ENCODE results near the gene SIN3B. TPM values are rescaled to one million over a fixed set of nuclear protein-coding genes. Genes with fewer than 3 reads are reported as not detected.
A peak's percentile ranks its signal among the peaks of the same experiment; 100 is the strongest.

The SIN3B gene
- total and polyA plus RNA-seq, 9 of the 15 experiments (the other 6 are each of a cell fraction or from before 2014, with no cell fraction given) = 0.51 to 34.2 (median 14.3) TPM

- TF ChIP-seq, protein P1, sequence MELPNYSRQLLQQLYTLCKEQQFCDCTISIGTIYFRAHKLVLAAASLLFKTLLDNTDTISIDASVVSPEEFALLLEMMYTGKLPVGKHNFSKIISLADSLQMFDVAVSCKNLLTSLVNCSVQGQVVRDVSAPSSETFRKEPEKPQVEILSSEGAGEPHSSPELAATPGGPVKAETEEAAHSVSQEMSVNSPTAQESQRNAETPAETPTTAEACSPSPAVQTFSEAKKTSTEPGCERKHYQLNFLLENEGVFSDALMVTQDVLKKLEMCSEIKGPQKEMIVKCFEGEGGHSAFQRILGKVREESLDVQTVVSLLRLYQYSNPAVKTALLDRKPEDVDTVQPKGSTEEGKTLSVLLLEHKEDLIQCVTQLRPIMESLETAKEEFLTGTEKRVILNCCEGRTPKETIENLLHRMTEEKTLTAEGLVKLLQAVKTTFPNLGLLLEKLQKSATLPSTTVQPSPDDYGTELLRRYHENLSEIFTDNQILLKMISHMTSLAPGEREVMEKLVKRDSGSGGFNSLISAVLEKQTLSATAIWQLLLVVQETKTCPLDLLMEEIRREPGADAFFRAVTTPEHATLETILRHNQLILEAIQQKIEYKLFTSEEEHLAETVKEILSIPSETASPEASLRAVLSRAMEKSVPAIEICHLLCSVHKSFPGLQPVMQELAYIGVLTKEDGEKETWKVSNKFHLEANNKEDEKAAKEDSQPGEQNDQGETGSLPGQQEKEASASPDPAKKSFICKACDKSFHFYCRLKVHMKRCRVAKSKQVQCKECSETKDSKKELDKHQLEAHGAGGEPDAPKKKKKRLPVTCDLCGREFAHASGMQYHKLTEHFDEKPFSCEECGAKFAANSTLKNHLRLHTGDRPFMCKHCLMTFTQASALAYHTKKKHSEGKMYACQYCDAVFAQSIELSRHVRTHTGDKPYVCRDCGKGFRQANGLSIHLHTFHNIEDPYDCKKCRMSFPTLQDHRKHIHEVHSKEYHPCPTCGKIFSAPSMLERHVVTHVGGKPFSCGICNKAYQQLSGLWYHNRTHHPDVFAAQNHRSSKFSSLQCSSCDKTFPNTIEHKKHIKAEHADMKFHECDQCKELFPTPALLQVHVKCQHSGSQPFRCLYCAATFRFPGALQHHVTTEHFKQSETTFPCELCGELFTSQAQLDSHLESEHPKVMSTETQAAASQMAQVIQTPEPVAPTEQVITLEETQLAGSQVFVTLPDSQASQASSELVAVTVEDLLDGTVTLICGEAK (IDR thresholded peaks at IDR 0.05) = no peak; the same call in 1 of the 2 replicates
- TF ChIP-seq, protein P1 (CRISPR knock-in tag; IDR thresholded peaks at IDR 0.05) = no peak
- TF ChIP-seq GATAD2A (IDR thresholded peaks at IDR 0.05) = peak; percentile 61; the same call in 1 of the 2 replicates
- TF ChIP-seq BCOR (IDR thresholded peaks at IDR 0.05) = no peak
- 0 out of 2 replicates have a peak, but pooled peaks have one; percentile 45 for TF ChIP-seq NR3C1 (CRISPR knock-in tag; IDR thresholded peaks at IDR 0.05)
- TF ChIP-seq, protein P2, sequence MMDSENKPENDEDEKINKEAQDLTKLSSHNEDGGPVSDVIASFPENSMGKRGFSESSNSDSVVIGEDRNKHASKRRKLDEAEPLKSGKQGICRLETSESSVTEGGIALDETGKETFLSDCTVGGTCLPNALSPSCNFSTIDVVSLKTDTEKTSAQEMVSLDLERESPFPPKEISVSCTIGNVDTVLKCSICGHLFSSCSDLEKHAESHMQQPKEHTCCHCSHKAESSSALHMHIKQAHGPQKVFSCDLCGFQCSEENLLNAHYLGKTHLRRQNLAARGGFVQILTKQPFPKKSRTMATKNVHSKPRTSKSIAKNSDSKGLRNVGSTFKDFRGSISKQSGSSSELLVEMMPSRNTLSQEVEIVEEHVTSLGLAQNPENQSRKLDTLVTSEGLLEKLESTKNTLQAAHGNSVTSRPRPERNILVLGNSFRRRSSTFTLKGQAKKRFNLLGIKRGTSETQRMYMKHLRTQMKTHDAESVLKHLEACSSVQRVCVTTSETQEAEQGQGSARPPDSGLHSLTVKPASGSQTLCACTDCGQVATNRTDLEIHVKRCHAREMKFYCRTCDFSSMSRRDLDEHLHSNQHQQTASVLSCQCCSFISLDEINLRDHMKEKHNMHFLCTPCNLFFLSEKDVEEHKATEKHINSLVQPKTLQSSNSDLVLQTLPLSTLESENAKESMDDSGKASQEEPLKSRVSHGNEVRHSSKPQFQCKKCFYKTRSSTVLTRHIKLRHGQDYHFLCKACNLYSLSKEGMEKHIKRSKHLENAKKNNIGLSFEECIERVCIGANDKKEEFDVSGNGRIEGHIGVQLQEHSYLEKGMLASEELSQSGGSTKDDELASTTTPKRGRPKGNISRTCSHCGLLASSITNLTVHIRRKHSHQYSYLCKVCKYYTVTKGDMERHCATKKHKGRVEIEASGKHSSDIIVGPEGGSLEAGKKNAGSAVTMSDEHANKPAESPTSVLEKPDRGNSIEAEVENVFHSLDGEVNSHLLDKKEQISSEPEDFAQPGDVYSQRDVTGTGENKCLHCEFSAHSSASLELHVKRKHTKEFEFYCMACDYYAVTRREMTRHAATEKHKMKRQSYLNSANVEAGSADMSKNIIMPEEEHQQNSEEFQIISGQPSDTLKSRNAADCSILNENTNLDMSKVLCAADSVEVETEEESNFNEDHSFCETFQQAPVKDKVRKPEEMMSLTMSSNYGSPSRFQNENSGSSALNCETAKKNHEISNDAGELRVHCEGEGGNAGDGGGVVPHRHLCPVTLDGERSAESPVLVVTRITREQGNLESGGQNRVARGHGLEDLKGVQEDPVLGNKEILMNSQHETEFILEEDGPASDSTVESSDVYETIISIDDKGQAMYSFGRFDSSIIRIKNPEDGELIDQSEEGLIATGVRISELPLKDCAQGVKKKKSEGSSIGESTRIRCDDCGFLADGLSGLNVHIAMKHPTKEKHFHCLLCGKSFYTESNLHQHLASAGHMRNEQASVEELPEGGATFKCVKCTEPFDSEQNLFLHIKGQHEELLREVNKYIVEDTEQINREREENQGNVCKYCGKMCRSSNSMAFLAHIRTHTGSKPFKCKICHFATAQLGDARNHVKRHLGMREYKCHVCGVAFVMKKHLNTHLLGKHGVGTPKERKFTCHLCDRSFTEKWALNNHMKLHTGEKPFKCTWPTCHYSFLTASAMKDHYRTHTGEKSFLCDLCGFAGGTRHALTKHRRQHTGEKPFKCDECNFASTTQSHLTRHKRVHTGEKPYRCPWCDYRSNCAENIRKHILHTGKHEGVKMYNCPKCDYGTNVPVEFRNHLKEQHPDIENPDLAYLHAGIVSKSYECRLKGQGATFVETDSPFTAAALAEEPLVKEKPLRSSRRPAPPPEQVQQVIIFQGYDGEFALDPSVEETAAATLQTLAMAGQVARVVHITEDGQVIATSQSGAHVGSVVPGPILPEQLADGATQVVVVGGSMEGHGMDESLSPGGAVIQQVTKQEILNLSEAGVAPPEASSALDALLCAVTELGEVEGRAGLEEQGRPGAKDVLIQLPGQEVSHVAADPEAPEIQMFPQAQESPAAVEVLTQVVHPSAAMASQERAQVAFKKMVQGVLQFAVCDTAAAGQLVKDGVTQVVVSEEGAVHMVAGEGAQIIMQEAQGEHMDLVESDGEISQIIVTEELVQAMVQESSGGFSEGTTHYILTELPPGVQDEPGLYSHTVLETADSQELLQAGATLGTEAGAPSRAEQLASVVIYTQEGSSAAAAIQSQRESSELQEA (IDR thresholded peaks at IDR 0.05; ENCODE audit: low read depth) = peak; percentile 59; the same call in 1 of the 2 replicates
- peak; percentile 64; the same call in 1 of the 2 replicates for TF ChIP-seq MTA3 (IDR thresholded peaks at IDR 0.05; ENCODE audit: borderline replicate concordance)
- TF ChIP-seq CREB3L1 (IDR thresholded peaks at IDR 0.05; ENCODE audit: borderline replicate concordance, low read depth) = peak; percentile 67; the same call in 1 of the 2 replicates
Observed at GRCh38 chr19:16897029-16897855, 68.0 kb downstream of the SIN3B start (continued).
